Measurements from ENCODE around the gene ATP8A2. TPM values are rescaled to one million over a fixed set of nuclear protein-coding genes. Genes with fewer than 3 reads are reported as not detected.
"Not testable (repeated sequence)": the region's sequence is repeated elsewhere in the genome, so short reads cannot be mapped to it uniquely, and the experiment has no call there.

Gene ATP8A2
- polyA plus RNA-seq, 3 donors, result not detected

GRCh38 chr13:25353344-25353743, 18.4 kb upstream of the ATP8A2 start:
- WGBS (ENCODE audit: insufficient coverage), result 97% methylated on average over 4 of the region's 4 CpGs
- Histone ChIP-seq H3K27me3 (ENCODE audit: control insufficient read depth in 2 of 2, insufficient read depth in 2 of 2, low read length in 2 of 2) (no peaks in the 10 kb centered on the region), H4K20me1 (ENCODE audit: insufficient read depth, low read length) (no peaks in the 10 kb centered on the region), H3K79me2 (ENCODE audit: insufficient read depth, low read length) (no peaks in the 10 kb centered on the region), H3K4me3 (replicated peaks in 1 of 3; ENCODE audit: low read depth in 2 of 3, low read length in 3 of 3) (no peak overlapping the region), H3K9ac (ENCODE audit: insufficient read depth, low read length, poor library complexity, severe bottlenecking) (no peak overlapping the region), H2AFZ (ENCODE audit: insufficient read depth, low read depth, low read length, poor library complexity, severe bottlenecking) (no peak overlapping the region), H3K4me2 (replicated peaks; ENCODE audit: extremely low read depth, low read length, poor library complexity, severe bottlenecking) (no peak overlapping the region), H3K4me1 (ENCODE audit: control insufficient read depth in 1 of 2, insufficient read depth in 2 of 2, low read length in 2 of 2) (no peaks in the 10 kb centered on the region), H3K27ac (ENCODE audit: low read depth in 1 of 2, low read length in 2 of 2) (no peak overlapping the region), H3K9me3 (replicated peaks in 1 of 2; ENCODE audit: control insufficient read depth in 1 of 2, insufficient read depth in 1 of 2, low read length in 2 of 2) (no peaks in the 10 kb centered on the region), H3K36me3 (replicated peaks in 1 of 2; ENCODE audit: control insufficient read depth in 1 of 2, insufficient read depth in 2 of 2, low read length in 2 of 2) (no peaks in the 10 kb centered on the region)
- H3K4me1 Mint-ChIP-seq, result no peaks in the 10 kb centered on the region
- H3K36me3 Mint-ChIP-seq, result no peaks in the 10 kb centered on the region
- H3K4me3 Mint-ChIP-seq, result no peak overlapping the region
- peaks cover 8 to 14% (median 9%) of the 10 kb centered on the region in 3 donors for H3K27me3 Mint-ChIP-seq (ENCODE audit: low read depth in 3 of 3)
- intact Hi-C loops (cut with micrococcal nuclease), result no loop called here
- H3K9me3 Mint-ChIP-seq, result peaks cover 0 to 2% (median 0%) of the 10 kb centered on the region in 7 donors
- no peak for DNase-seq
- no peak for TF ChIP-seq CTCF (IDR thresholded peaks at IDR 0.05)
- no peak overlapping the region for H3K27ac Mint-ChIP-seq

- Histone ChIP-seq H3K4me2 (replicated peaks; ENCODE audit: extremely low read depth, low read length, poor library complexity, severe bottlenecking) (no peak overlapping the region), H3K4me1 (ENCODE audit: control insufficient read depth in 1 of 2, insufficient read depth in 2 of 2, low read length in 2 of 2) (no peaks in the 10 kb centered on the region), H2AFZ (ENCODE audit: insufficient read depth, low read depth, low read length, poor library complexity, severe bottlenecking) (no peak overlapping the region), H3K27ac (ENCODE audit: low read depth in 1 of 2, low read length in 2 of 2) (no peak overlapping the region), H3K27me3 (ENCODE audit: control insufficient read depth in 2 of 2, insufficient read depth in 2 of 2, low read length in 2 of 2) (no peaks in the 10 kb centered on the region), H3K36me3 (replicated peaks in 1 of 2; ENCODE audit: control insufficient read depth in 1 of 2, insufficient read depth in 2 of 2, low read length in 2 of 2) (no peaks in the 10 kb centered on the region), H3K9me3 (replicated peaks in 1 of 2; ENCODE audit: control insufficient read depth in 1 of 2, insufficient read depth in 1 of 2, low read length in 2 of 2) (no peaks in the 10 kb centered on the region), H3K79me2 (ENCODE audit: insufficient read depth, low read length) (no peaks in the 10 kb centered on the region), H4K20me1 (ENCODE audit: insufficient read depth, low read length) (no peaks in the 10 kb centered on the region), H3K4me3 (replicated peaks in 1 of 3; ENCODE audit: low read depth in 2 of 3, low read length in 3 of 3) (no peak overlapping the region), H3K9ac (ENCODE audit: insufficient read depth, low read length, poor library complexity, severe bottlenecking) (no peak overlapping the region)
- Mint-ChIP-seq H3K36me3 (no peaks in the 10 kb centered on the region), H3K27ac (no peak overlapping the region), H3K4me1 (no peaks in the 10 kb centered on the region), H3K9me3 (peaks cover 0 to 2% (median 0%) of the 10 kb centered on the region in 7 donors), H3K4me3 (no peak overlapping the region), H3K27me3 (ENCODE audit: low read depth in 3 of 3) (peaks cover 8 to 13% (median 9%) of the 10 kb centered on the region in 3 donors)
- no peak for DNase-seq
- intact Hi-C loops (cut with micrococcal nuclease), result no loop called here
- WGBS (ENCODE audit: insufficient coverage), result 100% methylated on average over 1 of the region's 6 CpGs
- TF ChIP-seq CTCF (IDR thresholded peaks at IDR 0.05), result no peak
Observed at GRCh38 chr13:25354377-25354776, 17.4 kb upstream of the ATP8A2 start.

- H3K4me1 Mint-ChIP-seq; H3K4me1 ChIP-seq (ENCODE audit: control insufficient read depth in 1 of 2, insufficient read depth in 2 of 2, low read length in 2 of 2); H3K36me3 ChIP-seq (replicated peaks in 1 of 2; ENCODE audit: control insufficient read depth in 1 of 2, insufficient read depth in 2 of 2, low read length in 2 of 2); H3K27me3 ChIP-seq (ENCODE audit: control insufficient read depth in 2 of 2, insufficient read depth in 2 of 2, low read length in 2 of 2); H3K36me3 Mint-ChIP-seq; H3K4me3 ChIP-seq (replicated peaks in 1 of 3; ENCODE audit: low read depth in 2 of 3, low read length in 3 of 3); H3K27ac ChIP-seq (ENCODE audit: low read depth in 1 of 2, low read length in 2 of 2); H3K4me2 ChIP-seq (replicated peaks; ENCODE audit: extremely low read depth, low read length, poor library complexity, severe bottlenecking); H4K20me1 ChIP-seq (ENCODE audit: insufficient read depth, low read length); H3K27me3 Mint-ChIP-seq (ENCODE audit: low read depth in 3 of 3); H2AFZ ChIP-seq (ENCODE audit: insufficient read depth, low read depth, low read length, poor library complexity, severe bottlenecking); H3K27ac Mint-ChIP-seq; DNase-seq; H3K9ac ChIP-seq (ENCODE audit: insufficient read depth, low read length, poor library complexity, severe bottlenecking); H3K4me3 Mint-ChIP-seq; H3K9me3 ChIP-seq (replicated peaks in 1 of 2; ENCODE audit: control insufficient read depth in 1 of 2, insufficient read depth in 1 of 2, low read length in 2 of 2); H3K79me2 ChIP-seq (ENCODE audit: insufficient read depth, low read length): not testable (repeated sequence)
- peaks cover 0 to 16% (median 3%) of the 10 kb centered on the region in 7 donors for H3K9me3 Mint-ChIP-seq
- 100% methylated on average over 1 of the region's 6 CpGs for WGBS (ENCODE audit: insufficient coverage)
- intact Hi-C loops (cut with micrococcal nuclease), result loop anchor here in 1 of 2 donors (10.0 kb wide), 1 partner anchor 136 kb away; no protein-coding TSS in a partner anchor
Observed at GRCh38 chr13:25360443-25360842, 11.3 kb upstream of the ATP8A2 start.

Data from CD14-positive monocyte (primary cell).